Measurements from ENCODE around the gene SLC25A26. TPM values are rescaled to one million over a fixed set of nuclear protein-coding genes. Genes with fewer than 3 reads are reported as not detected.
A peak's percentile ranks its signal among the peaks of the same experiment; 100 is the strongest.

SLC25A26 gene
- total and polyA plus RNA-seq, 5 donors from 2014 or later, result 23.4 to 47.7 (median 33.0) TPM

DNA sequence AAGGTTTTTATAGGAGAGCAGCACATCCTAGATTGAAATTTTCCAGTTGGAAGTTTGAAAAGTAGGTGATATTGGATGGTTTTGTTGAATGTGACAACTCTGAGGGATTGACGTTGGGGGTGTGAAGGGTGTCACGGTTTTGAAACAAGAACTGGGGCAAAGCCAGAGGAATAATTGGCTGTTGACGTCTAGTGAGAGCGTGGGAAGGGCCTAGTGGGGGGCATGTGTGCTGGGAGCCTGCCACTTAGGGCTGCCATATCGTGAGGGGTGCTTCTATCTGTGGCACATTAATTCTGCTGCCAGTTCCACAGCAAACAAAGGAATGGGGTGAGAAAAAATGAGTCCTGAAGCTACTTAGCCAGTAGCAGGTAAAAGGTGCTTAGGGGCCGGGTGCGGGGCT lies 150.6 kb downstream of the SLC25A26 start:
- H3K27ac Mint-ChIP-seq, result peak overlapping the region in 2 of 3 donors; percentile 56 to 89

DNA sequence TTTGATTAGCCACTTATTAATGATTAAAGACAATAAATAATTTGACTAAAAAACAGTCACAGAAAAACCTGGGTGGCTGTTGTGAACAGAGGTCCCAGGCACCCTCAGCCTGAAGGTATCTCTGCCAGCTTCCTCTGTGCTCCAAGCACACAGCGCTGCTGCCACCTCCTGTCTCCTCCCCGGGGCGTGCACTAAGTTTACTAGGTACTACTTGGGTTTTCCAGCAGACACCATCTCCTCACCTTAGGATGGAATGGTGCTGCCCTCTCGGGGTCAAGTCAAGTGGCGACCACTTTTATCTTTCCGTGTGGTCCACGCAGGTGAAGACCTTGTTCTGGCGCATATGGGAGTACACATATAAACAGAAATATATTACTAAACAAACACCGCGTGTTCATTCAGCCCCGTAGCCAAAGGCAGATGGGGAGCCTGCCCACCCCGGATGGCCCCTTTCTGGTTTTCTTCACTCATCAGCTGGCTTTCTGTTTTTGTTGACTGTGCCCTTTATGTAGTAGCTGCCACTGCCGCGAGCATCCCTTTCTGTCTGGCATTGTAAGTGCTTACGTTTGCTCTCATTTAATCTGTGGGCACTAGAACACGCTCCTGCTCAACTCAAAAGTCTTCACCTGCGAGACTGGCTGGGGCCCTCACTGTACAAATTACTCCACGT lies 152.0 kb downstream of the SLC25A26 start:
- no peaks in the 10 kb centered on the region for H3K27me3 ChIP-seq (ENCODE audit: control insufficient read depth, insufficient read depth, low read length)
- H3K9me3 Mint-ChIP-seq, result no peaks in the 10 kb centered on the region
- H3K9me3 ChIP-seq (ENCODE audit: control insufficient read depth in 2 of 2, low read length in 2 of 2), result no peaks in the 10 kb centered on the region
- H3K27ac Mint-ChIP-seq, result peak overlapping the region; percentile 79 to 95 (median 89)
- DNase-seq, result peak; percentile 18 to 73 (median 59)
- H3K27me3 Mint-ChIP-seq, result no peaks in the 10 kb centered on the region
- peaks cover 51% of the 10 kb centered on the region for H3K36me3 Mint-ChIP-seq
- ATAC-seq (ENCODE audit: low read depth in 2 of 2), result peak; percentile 79 to 81
- H3K4me3 Mint-ChIP-seq, result no peak overlapping the region
- H3K27ac ChIP-seq (ENCODE audit: insufficient read depth, low read length, poor library complexity, severe bottlenecking), result no peak overlapping the region
- peaks cover 17% of the 10 kb centered on the region for H3K36me3 ChIP-seq (ENCODE audit: control insufficient read depth, insufficient read depth, low read length)
- peaks cover 14 to 48% (median 38%) of the 10 kb centered on the region in 4 donors for H3K4me1 Mint-ChIP-seq
- H3K4me3 ChIP-seq (ENCODE audit: low read depth, low read length), result no peak overlapping the region
- peaks cover 15% of the 10 kb centered on the region for H3K4me1 ChIP-seq (ENCODE audit: control insufficient read depth, insufficient read depth, low read length, poor library complexity, severe bottlenecking)

More for the DNA sequence above, 150.6 kb downstream of the SLC25A26 start:
- ATAC-seq (ENCODE audit: low read depth in 2 of 2), result no peak
- Histone ChIP-seq H3K27ac (ENCODE audit: insufficient read depth, low read length, poor library complexity, severe bottlenecking) (no peak overlapping the region), H3K27me3 (ENCODE audit: control insufficient read depth, insufficient read depth, low read length) (no peaks in the 10 kb centered on the region), H3K4me3 (ENCODE audit: low read depth, low read length) (no peak overlapping the region), H3K4me1 (ENCODE audit: control insufficient read depth, insufficient read depth, low read length, poor library complexity, severe bottlenecking) (peaks cover 1% of the 10 kb centered on the region), H3K9me3 (ENCODE audit: control insufficient read depth in 2 of 2, low read length in 2 of 2) (no peaks in the 10 kb centered on the region), H3K36me3 (ENCODE audit: control insufficient read depth, insufficient read depth, low read length) (peaks cover 10% of the 10 kb centered on the region)
- Mint-ChIP-seq H3K27me3 (no peaks in the 10 kb centered on the region), H3K9me3 (no peaks in the 10 kb centered on the region), H3K4me1 (peaks cover 12 to 38% (median 27%) of the 10 kb centered on the region in 4 donors), H3K36me3 (peaks cover 40% of the 10 kb centered on the region), H3K4me3 (no peak overlapping the region)
- no peak for DNase-seq

- Histone ChIP-seq H3K36me3 (ENCODE audit: control insufficient read depth, insufficient read depth, low read length) (peaks cover 46% of the 10 kb centered on the region), H3K4me3 (ENCODE audit: low read depth, low read length) (no peak overlapping the region), H3K4me1 (ENCODE audit: control insufficient read depth, insufficient read depth, low read length, poor library complexity, severe bottlenecking) (peaks cover 24% of the 10 kb centered on the region), H3K27me3 (ENCODE audit: control insufficient read depth, insufficient read depth, low read length) (no peaks in the 10 kb centered on the region), H3K27ac (ENCODE audit: insufficient read depth, low read length, poor library complexity, severe bottlenecking) (peak overlapping the region; percentile 28), H3K9me3 (ENCODE audit: control insufficient read depth in 2 of 2, low read length in 2 of 2) (no peaks in the 10 kb centered on the region)
- peaks cover 21 to 54% (median 36%) of the 10 kb centered on the region in 4 donors for H3K4me1 Mint-ChIP-seq
- peak overlapping the region; percentile 90 to 93 (median 92) for H3K27ac Mint-ChIP-seq
- no peak for ATAC-seq (ENCODE audit: low read depth in 2 of 2)
- peaks cover 54% of the 10 kb centered on the region for H3K36me3 Mint-ChIP-seq
- DNase-seq, result no peak
- no peaks in the 10 kb centered on the region for H3K9me3 Mint-ChIP-seq
- H3K4me3 Mint-ChIP-seq, result peak overlapping the region in 1 of 4 donors; percentile 31
- H3K27me3 Mint-ChIP-seq, result no peaks in the 10 kb centered on the region
Measured at GRCh38 chr3:66376568-66376967, 155.8 kb downstream of the SLC25A26 start.

- Histone ChIP-seq H3K4me1 (ENCODE audit: control insufficient read depth, insufficient read depth, low read length, poor library complexity, severe bottlenecking) (peaks cover 24% of the 10 kb centered on the region), H3K4me3 (ENCODE audit: low read depth, low read length) (peak overlapping the region; percentile 51), H3K36me3 (ENCODE audit: control insufficient read depth, insufficient read depth, low read length) (peaks cover 58% of the 10 kb centered on the region), H3K27ac (ENCODE audit: insufficient read depth, low read length, poor library complexity, severe bottlenecking) (peak overlapping the region; percentile 77), H3K9me3 (ENCODE audit: control insufficient read depth in 2 of 2, low read length in 2 of 2) (no peaks in the 10 kb centered on the region), H3K27me3 (ENCODE audit: control insufficient read depth, insufficient read depth, low read length) (no peaks in the 10 kb centered on the region)
- peak; percentile 73 to 77 for ATAC-seq (ENCODE audit: low read depth in 2 of 2)
- Mint-ChIP-seq H3K27me3 (no peaks in the 10 kb centered on the region), H3K9me3 (no peaks in the 10 kb centered on the region), H3K4me1 (peaks cover 17 to 45% (median 31%) of the 10 kb centered on the region in 4 donors), H3K27ac (peak overlapping the region; percentile 74 to 94 (median 93)), H3K36me3 (peaks cover 60% of the 10 kb centered on the region), H3K4me3 (peak overlapping the region; percentile 4 to 21 (median 12))
- DNase-seq, result peak; percentile 10 to 78 (median 66)
Measured at GRCh38 chr3:66377800-66378199, 157.0 kb downstream of the SLC25A26 start.

- Mint-ChIP-seq H3K36me3 (peaks cover 63% of the 10 kb centered on the region), H3K4me3 (peak overlapping the region in 3 of 4 donors; percentile 6 to 22 (median 19)), H3K27ac (peak overlapping the region; percentile 74 to 94 (median 93)), H3K27me3 (no peaks in the 10 kb centered on the region), H3K4me1 (peaks cover 15 to 44% (median 31%) of the 10 kb centered on the region in 4 donors), H3K9me3 (no peaks in the 10 kb centered on the region)
- Histone ChIP-seq H3K27me3 (ENCODE audit: control insufficient read depth, insufficient read depth, low read length) (no peaks in the 10 kb centered on the region), H3K27ac (ENCODE audit: insufficient read depth, low read length, poor library complexity, severe bottlenecking) (peak overlapping the region; percentile 77), H3K4me3 (ENCODE audit: low read depth, low read length) (peak overlapping the region; percentile 51), H3K9me3 (ENCODE audit: control insufficient read depth in 2 of 2, low read length in 2 of 2) (no peaks in the 10 kb centered on the region), H3K4me1 (ENCODE audit: control insufficient read depth, insufficient read depth, low read length, poor library complexity, severe bottlenecking) (peaks cover 24% of the 10 kb centered on the region), H3K36me3 (ENCODE audit: control insufficient read depth, insufficient read depth, low read length) (peaks cover 62% of the 10 kb centered on the region)
- DNase-seq, result peak; percentile 36 to 76 (median 73)
- ATAC-seq (ENCODE audit: low read depth in 2 of 2), result peak; percentile 49 to 55
Measured at GRCh38 chr3:66378256-66378655, 157.5 kb downstream of the SLC25A26 start.

- Mint-ChIP-seq H3K27ac (peak overlapping the region in 2 of 3 donors; percentile 82 to 93), H3K9me3 (no peaks in the 10 kb centered on the region), H3K4me1 (peaks cover 15 to 44% (median 31%) of the 10 kb centered on the region in 4 donors), H3K36me3 (peaks cover 71% of the 10 kb centered on the region), H3K27me3 (no peaks in the 10 kb centered on the region), H3K4me3 (peak overlapping the region in 2 of 4 donors; percentile 17 to 22)
- Histone ChIP-seq H3K27me3 (ENCODE audit: control insufficient read depth, insufficient read depth, low read length) (no peaks in the 10 kb centered on the region), H3K4me3 (ENCODE audit: low read depth, low read length) (no peak overlapping the region), H3K4me1 (ENCODE audit: control insufficient read depth, insufficient read depth, low read length, poor library complexity, severe bottlenecking) (peaks cover 24% of the 10 kb centered on the region), H3K36me3 (ENCODE audit: control insufficient read depth, insufficient read depth, low read length) (peaks cover 76% of the 10 kb centered on the region), H3K9me3 (ENCODE audit: control insufficient read depth in 2 of 2, low read length in 2 of 2) (no peaks in the 10 kb centered on the region), H3K27ac (ENCODE audit: insufficient read depth, low read length, poor library complexity, severe bottlenecking) (no peak overlapping the region)
- ATAC-seq (ENCODE audit: low read depth in 2 of 2) (no peak), DNase-seq (no peak)
Measured at GRCh38 chr3:66379565-66379964, 158.8 kb downstream of the SLC25A26 start.

DNA sequence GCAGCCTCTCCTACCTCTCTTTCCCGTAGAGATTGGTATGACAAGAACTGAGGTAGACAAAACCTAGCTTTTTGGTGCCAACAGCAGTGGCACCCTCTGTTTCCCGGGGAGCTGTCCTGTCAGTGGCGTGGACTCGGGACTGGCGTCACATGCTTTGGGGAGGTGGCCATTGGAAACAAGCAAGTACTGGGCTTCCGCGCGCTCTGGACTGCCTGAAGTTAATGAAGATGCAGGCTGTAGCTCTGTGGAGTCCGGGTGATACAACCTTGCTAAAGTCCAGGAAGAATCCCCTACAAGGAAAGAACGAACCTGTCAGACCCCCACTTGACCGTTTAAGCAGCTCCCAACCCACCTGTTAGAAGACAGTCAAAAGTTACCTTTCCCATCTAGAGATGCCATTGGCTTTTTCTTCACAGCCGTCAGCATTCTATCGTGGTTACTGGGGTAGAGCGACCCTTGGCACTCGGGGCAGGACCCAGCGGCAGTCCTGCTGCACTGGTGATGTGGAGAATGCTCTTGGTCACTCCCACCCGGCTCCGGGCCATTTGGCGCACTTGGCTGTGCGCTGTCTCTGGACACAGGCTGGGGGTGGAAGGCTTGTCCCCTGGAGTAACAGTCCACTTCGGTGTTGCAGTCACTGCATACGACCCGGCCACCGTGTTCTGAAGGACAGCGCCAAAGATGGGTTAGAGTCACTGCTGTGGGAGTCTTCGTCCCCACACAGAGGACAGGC lies 159.6 kb downstream of the SLC25A26 start:
- ATAC-seq (ENCODE audit: low read depth in 2 of 2) (no peak), DNase-seq (no peak)
- H3K9me3 Mint-ChIP-seq, result no peaks in the 10 kb centered on the region
- H3K36me3 Mint-ChIP-seq, result peaks cover 75% of the 10 kb centered on the region
- Histone ChIP-seq H3K4me1 (ENCODE audit: control insufficient read depth, insufficient read depth, low read length, poor library complexity, severe bottlenecking) (peaks cover 24% of the 10 kb centered on the region), H3K27me3 (ENCODE audit: control insufficient read depth, insufficient read depth, low read length) (no peaks in the 10 kb centered on the region), H3K4me3 (ENCODE audit: low read depth, low read length) (no peak overlapping the region), H3K27ac (ENCODE audit: insufficient read depth, low read length, poor library complexity, severe bottlenecking) (no peak overlapping the region), H3K9me3 (ENCODE audit: control insufficient read depth in 2 of 2, low read length in 2 of 2) (no peaks in the 10 kb centered on the region), H3K36me3 (ENCODE audit: control insufficient read depth, insufficient read depth, low read length) (peaks cover 84% of the 10 kb centered on the region)
- H3K4me1 Mint-ChIP-seq, result peaks cover 15 to 41% (median 30%) of the 10 kb centered on the region in 4 donors
- peak overlapping the region; percentile 26 to 93 (median 82) for H3K27ac Mint-ChIP-seq
- no peak overlapping the region for H3K4me3 Mint-ChIP-seq
- no peaks in the 10 kb centered on the region for H3K27me3 Mint-ChIP-seq

Data from CD4-positive, CD25-positive, alpha-beta regulatory T cell (primary cell).